ENCODE measurements around the gene MYOZ3.

DNA sequence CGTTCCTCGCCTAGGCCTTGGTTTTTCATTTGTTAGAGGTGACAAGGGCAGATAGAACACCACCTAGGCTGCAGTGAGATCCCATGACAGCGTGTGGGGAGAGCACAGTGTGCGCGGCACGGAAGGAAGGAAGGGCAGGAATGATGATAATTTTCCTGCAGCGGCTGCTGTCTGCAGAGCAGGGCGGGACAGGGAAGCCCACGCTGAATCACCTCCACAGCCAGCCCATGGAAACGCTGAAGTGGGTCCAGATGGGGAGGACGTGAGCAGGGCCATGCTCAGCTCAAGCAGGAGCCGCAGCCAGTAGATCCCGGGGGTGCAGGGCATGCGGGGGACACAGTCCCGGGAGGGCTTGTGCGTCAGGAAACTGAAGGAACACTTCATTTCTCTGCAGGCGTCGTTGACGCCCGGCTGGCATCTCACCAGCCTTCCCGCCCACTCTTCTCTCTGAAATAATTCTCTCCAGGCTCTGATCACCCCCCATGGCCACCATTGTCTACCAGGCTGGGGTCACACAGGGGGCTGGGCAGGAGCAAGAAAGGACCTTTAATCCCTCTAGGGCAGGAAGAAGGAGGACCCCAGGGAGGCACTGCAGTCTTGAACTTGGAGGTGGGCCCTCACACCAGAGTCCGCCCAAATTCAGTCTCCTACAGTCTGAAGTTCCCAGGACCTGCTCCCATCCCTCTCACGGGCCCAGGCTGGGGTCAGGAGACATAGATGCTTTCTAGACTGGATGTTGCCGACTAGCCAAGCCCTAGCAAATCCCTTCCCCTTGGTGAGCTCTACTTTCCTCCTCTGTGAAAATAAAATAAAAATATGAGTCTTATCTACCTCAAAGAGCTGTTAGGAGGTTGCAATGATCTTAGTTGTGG is 41.5 kb upstream of the MYOZ3 start:
- TF ChIP-seq, protein P1, sequence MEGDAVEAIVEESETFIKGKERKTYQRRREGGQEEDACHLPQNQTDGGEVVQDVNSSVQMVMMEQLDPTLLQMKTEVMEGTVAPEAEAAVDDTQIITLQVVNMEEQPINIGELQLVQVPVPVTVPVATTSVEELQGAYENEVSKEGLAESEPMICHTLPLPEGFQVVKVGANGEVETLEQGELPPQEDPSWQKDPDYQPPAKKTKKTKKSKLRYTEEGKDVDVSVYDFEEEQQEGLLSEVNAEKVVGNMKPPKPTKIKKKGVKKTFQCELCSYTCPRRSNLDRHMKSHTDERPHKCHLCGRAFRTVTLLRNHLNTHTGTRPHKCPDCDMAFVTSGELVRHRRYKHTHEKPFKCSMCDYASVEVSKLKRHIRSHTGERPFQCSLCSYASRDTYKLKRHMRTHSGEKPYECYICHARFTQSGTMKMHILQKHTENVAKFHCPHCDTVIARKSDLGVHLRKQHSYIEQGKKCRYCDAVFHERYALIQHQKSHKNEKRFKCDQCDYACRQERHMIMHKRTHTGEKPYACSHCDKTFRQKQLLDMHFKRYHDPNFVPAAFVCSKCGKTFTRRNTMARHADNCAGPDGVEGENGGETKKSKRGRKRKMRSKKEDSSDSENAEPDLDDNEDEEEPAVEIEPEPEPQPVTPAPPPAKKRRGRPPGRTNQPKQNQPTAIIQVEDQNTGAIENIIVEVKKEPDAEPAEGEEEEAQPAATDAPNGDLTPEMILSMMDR (IDR thresholded peaks at IDR 0.05), result no peak
- no peak for TF ChIP-seq POLR2A (IDR thresholded peaks at IDR 0.05)
